HG03159 (cell line): ENCODE measurements around the gene LRRK1.

Source experiments
- ATAC-seq: cut with Tn5 transposase; IDR thresholded peaks from one replicate; pipeline ENCODE4 v1.9.1; 2021; ENCODE audit warnings: mild to moderate bottlenecking, moderate library complexity; ENCODE audit not compliant: unreplicated experiment

Gene LRRK1

GRCh38 chr15:101020451-101020850 is 101.3 kb downstream of the LRRK1 start:
- ATAC-seq = no peak

GRCh38 chr15:101020945-101021344 is 101.8 kb downstream of the LRRK1 start:
- ATAC-seq = no peak

GRCh38 chr15:101022306-101022705 is 103.1 kb downstream of the LRRK1 start:
- ATAC-seq = no peak

GRCh38 chr15:101022876-101023275 is 103.7 kb downstream of the LRRK1 start:
- ATAC-seq = no peak

- ATAC-seq = no peak
These were observed 104.4 kb downstream of the LRRK1 start for GRCh38 chr15:101023501-101024072.

- no peak for ATAC-seq
These were observed 105.0 kb downstream of the LRRK1 start for GRCh38 chr15:101024073-101024695.

- ATAC-seq = no peak
These were observed 105.7 kb downstream of the LRRK1 start for GRCh38 chr15:101024706-101025500.

- no peak for ATAC-seq
These were observed 106.3 kb downstream of the LRRK1 start for GRCh38 chr15:101025501-101025885.

GRCh38 chr15:101025896-101026631 is 106.9 kb downstream of the LRRK1 start:
- no peak for ATAC-seq

GRCh38 chr15:101026656-101027272 is 107.6 kb downstream of the LRRK1 start:
- ATAC-seq = no peak

- ATAC-seq = no peak
These were observed 108.2 kb downstream of the LRRK1 start for GRCh38 chr15:101027273-101027901.

GRCh38 chr15:101027920-101028319 is 108.8 kb downstream of the LRRK1 start:
- no peak for ATAC-seq

- no peak for ATAC-seq
These were observed 109.2 kb downstream of the LRRK1 start for GRCh38 chr15:101028321-101028720.

- no peak for ATAC-seq
These were observed 109.7 kb downstream of the LRRK1 start for GRCh38 chr15:101028772-101029438.

- no peak for ATAC-seq
These were observed 111.0 kb downstream of the LRRK1 start for GRCh38 chr15:101029971-101030661.

GRCh38 chr15:101031213-101031612 is 112.1 kb downstream of the LRRK1 start:
- no peak for ATAC-seq

GRCh38 chr15:101033801-101034200 is 114.6 kb downstream of the LRRK1 start:
- no peak for ATAC-seq

GRCh38 chr15:101035611-101036010 is 116.5 kb downstream of the LRRK1 start:
- peak; percentile 66 for ATAC-seq

- no peak for ATAC-seq
These were observed 117.0 kb downstream of the LRRK1 start for GRCh38 chr15:101036189-101036588.
